AG09309 (cell line): ENCODE measurements around the gene GRIK4.

Source experiments
- DNase-seq: peaks from one replicate; pipeline ENCODE4 v3.0.0-alpha.2; 2010; ENCODE audit warnings: low read depth
- H3K4me3 ChIP-seq: 2 replicates; pipeline ENCODE4 v1.5.1; 2011; ENCODE audit warnings: mild to moderate bottlenecking, low read depth, low read length, moderate library complexity; ENCODE audit not compliant: control insufficient read depth
- TF ChIP-seq, protein P1 (sequence below): IDR thresholded peaks from 2 replicates; pipeline ENCODE4 v1.5.1; 2011; ENCODE audit warnings: mild to moderate bottlenecking, low read depth, low read length, inconsistent platforms; ENCODE audit not compliant: insufficient read depth, control insufficient read depth; ENCODE audit errors: missing control alignments

Gene GRIK4

DNA sequence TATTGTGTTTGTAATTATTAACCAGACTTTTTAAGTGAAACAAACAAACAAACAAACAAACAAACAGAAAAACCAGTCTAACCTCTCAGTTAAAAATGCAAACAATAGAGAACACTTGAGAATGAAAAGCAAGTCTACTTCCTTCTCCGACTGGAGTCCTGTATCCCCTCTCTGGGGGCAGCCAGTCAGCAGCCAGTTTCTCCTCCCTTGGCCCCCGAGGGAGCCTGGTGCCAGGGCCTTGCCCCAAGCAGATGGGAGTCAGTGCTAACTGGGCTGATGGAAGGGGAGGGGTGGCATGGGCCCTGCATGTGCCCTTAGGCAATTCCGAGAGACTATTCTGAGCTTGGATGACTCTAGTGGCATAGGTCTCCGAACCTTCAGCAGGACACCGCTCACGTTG lies 137.2 kb downstream of the GRIK4 start:
- no peak for DNase-seq

DNA sequence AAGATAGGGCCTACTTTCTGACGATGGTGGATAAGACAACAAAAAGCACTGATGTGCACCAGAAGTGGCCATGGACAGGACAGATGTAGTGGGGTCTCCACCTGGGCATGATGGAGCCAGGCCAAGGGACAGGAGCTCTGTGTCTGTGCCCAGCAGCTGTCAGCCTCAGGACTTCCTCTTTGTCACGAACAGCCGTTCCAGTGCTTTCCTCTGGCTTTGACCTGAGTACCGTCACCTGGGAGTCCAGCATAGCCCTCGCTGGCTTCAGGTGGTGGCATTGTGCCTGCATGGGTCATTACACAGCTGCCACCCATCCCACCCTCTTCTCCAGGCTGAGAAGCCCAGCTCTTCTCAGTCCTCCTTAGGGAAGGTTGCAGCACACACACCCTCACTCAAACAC lies 137.8 kb downstream of the GRIK4 start:
- TF ChIP-seq, protein P1, sequence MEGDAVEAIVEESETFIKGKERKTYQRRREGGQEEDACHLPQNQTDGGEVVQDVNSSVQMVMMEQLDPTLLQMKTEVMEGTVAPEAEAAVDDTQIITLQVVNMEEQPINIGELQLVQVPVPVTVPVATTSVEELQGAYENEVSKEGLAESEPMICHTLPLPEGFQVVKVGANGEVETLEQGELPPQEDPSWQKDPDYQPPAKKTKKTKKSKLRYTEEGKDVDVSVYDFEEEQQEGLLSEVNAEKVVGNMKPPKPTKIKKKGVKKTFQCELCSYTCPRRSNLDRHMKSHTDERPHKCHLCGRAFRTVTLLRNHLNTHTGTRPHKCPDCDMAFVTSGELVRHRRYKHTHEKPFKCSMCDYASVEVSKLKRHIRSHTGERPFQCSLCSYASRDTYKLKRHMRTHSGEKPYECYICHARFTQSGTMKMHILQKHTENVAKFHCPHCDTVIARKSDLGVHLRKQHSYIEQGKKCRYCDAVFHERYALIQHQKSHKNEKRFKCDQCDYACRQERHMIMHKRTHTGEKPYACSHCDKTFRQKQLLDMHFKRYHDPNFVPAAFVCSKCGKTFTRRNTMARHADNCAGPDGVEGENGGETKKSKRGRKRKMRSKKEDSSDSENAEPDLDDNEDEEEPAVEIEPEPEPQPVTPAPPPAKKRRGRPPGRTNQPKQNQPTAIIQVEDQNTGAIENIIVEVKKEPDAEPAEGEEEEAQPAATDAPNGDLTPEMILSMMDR = no peak
- no peak overlapping the region for H3K4me3 ChIP-seq
- no peak for DNase-seq

More for the DNA sequence above, 137.2 kb downstream of the GRIK4 start:
- TF ChIP-seq, protein P1 = no peak
- H3K4me3 ChIP-seq = no peak overlapping the region

DNA sequence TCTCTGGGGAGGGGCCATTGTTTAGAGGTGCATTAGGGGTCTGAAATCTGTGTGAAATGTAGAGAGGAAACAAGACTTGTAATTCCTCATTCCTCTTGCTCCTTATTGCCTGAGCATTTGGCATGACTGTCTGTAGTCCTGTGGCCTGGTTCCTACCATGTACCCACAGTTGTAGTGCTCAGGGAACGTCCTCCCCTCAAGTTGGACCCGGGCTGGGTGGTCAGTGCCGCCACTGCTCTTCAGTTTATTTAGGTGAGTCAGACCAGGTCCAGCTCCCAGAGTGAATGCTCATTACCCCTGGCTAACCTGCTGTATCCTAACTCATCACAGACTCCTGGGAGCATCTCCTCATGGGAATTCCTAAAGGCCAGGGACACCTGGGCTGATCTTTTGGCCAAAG lies 139.8 kb downstream of the GRIK4 start:
- TF ChIP-seq, protein P1 = no peak
- DNase-seq = no peak
- no peak overlapping the region for H3K4me3 ChIP-seq

DNA sequence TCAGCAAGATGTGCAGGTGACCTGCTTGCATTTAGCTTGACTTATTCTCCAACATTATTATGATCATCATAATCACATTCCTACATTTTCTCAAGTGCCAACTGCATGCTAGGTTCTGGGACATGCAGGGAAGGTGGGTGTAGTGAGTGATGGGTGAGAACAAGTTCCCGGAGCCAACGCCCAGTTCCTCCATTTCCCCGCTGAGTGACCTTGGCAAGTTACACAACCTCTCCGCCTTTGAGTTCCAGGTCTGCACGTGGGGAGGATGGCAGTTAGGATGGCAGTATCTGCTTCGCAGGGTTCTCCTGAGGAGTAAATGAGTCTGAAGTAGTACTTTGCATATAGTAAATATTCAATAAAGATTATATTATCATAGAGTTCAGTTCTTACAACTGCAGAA lies 140.3 kb downstream of the GRIK4 start:
- TF ChIP-seq, protein P1 = no peak
- DNase-seq = no peak
- H3K4me3 ChIP-seq = no peak overlapping the region

DNA sequence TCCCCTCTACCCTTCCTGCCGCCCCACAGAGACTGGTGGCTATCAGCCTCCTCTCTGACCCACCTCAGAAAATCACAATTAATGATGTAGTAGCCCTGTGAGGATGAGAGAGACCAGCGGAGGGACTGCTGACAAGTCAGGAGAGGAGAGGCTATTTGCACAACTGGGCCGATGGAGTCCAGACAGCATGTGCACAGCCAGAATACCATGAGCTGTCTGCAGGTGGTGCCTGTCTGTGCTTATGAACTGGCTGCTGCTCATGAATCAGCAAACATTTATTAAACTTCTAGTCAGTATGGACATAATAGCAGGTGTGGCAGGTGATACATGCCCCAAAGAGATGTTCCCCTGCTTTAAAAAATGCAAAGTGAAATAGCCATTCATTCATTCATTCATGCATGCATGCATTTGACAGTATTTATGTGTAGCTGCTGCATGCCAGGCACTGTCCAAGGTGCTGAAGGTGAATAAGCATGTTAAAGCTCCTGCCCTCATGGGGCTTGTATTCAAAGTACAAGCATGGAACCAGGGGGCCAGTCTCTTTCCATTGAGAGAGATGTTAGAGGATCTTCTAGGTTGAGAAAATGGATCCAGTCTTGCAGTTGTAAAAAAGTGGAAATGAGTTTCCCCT lies 141.3 kb downstream of the GRIK4 start:
- no peak for DNase-seq
- TF ChIP-seq, protein P1 = no peak
- no peak overlapping the region for H3K4me3 ChIP-seq

DNA sequence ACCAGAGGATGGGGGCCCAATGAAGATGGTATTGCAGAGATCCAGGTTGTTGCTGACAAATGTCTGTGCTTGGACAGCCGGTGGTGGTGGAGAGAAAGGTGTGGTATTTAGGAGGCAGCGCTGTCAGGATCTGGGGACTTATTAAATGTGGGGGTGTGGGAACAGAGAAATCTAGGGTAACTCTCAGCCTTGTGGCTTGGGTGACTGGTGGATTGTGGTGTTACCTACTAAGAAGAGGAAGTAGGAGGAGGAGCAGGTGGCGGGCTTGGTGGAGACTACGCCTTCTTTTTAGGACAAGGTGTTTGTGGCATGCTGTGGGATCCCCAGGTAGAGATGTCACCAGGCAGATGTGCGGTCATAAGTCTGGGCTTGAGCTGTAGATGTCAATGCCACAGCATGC lies 144.0 kb downstream of the GRIK4 start:
- TF ChIP-seq, protein P1 = no peak
- no peak for DNase-seq
- H3K4me3 ChIP-seq = no peak overlapping the region

DNA sequence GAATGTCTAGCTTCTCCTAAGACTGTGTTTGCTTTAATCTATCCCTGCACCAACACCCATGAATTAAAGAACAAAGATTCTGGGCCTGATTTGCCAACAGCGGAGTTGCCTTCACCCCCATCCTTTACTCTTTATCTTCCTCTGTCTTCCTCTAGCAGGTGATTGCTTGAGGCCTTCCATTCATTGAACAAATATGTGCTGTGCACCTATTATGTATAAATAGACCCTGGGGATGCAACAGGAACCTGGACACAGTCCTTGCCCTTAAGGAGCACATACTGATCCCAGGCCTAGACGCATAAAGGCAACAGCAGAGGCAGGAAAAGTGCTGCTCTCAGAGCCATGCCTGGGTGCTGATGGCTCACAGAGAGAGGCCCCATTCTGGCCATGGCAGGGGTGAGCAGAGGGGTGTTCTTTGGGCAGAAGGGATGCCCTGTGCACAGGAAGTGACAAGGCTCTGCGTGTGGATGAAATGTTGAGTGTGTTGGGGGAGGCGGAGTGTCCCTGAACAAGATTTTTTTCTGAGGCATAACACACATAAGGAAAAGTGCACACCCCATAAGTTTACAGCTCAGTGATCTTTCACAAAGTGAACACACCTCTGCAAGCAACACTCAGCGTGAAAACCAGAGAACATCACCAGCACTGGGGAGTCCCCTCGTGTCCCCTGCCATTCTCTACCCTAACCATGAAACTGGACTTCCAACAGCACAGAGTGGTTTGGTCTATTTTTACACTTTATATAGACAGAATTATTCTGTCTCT lies 145.9 kb downstream of the GRIK4 start:
- no peak for DNase-seq
- TF ChIP-seq, protein P1 = no peak
- no peak overlapping the region for H3K4me3 ChIP-seq
